HEK293 (cell line): ENCODE measurements around the gene ASXL1.
"Not testable (repeated sequence)": the region's sequence is repeated elsewhere in the genome, so short reads cannot be mapped to it uniquely, and the experiment has no call there.

Experiments used
- CTCF ChIA-PET: fragments of 350-600 bp; formaldehyde crosslinking; extraction: SDS; loops from one replicate; lab custom pipeline; 2021; ENCODE audit warnings: antibody characterized with exemption; lab: Yijun Ruan, JAX
- POLR2A ChIA-PET: fragments of 300-600 bp; formaldehyde crosslinking; extraction: SDS; loops from one replicate; lab custom pipeline; 2020; ENCODE audit warnings: antibody characterized with exemption, inconsistent platforms; lab: Yijun Ruan, JAX
- H3K27ac ChIP-seq: fragments of 200-500 bp; sonication (Bioruptor generic); 2 replicates; pipeline ENCODE4 v1.5.1; 2014; ENCODE audit warnings: low read depth, low read length, control low read depth, inconsistent platforms; ENCODE audit errors: extremely low read depth
- H3K36me3 ChIP-seq, 2 experiments: fragments of 200-500 bp in 1 of 2; sonication (Bioruptor generic) in 1 of 2; 1 replicate in 1 of 2; 2 replicates in 1 of 2; pipeline ENCODE4 v1.5.1; 2014 to 2017; ENCODE audit warnings: inconsistent platforms in 2 of 2, low read length in 2 of 2; ENCODE audit not compliant: control insufficient read depth in 2 of 2, insufficient read depth in 1 of 2
- H3K4me1 ChIP-seq: fragments of 200-500 bp; sonication (Bioruptor generic); 2 replicates; pipeline ENCODE4 v1.5.1; 2014; ENCODE audit warnings: mild to moderate bottlenecking, low read length, inconsistent platforms; ENCODE audit not compliant: control insufficient read depth, insufficient read depth
- H3K4me3 ChIP-seq: 2 replicates; pipeline ENCODE4 v1.5.1; 2011; ENCODE audit warnings: low read depth, mild to moderate bottlenecking, control low read depth, low read length, moderate library complexity
- H3K9me3 ChIP-seq: fragments of 200-500 bp; sonication (Bioruptor generic); 2 replicates; pipeline ENCODE4 v1.5.1; 2014; ENCODE audit warnings: low read depth, low read length, inconsistent platforms; ENCODE audit not compliant: control insufficient read depth, insufficient read depth
- ATF2 ChIP-seq: fragments of 450-650 bp; formaldehyde crosslinking; IDR thresholded peaks from 2 replicates; pipeline ENCODE4 v1.5.1; 2016; ENCODE audit warnings: missing biosample characterization, missing genetic modification characterization, low read depth
- BCL11A ChIP-seq: fragments of 450-650 bp; formaldehyde crosslinking; IDR thresholded peaks from 2 replicates; pipeline ENCODE4 v1.5.1; 2016; ENCODE audit warnings: low read depth, missing biosample characterization, missing genetic modification characterization
- SP2 ChIP-seq: fragments of 450-650 bp; formaldehyde crosslinking; IDR thresholded peaks from 2 replicates; pipeline ENCODE4 v1.5.1; 2016; ENCODE audit warnings: missing biosample characterization, missing genetic modification characterization
- ZBTB26 ChIP-seq: fragments of 450-650 bp; formaldehyde crosslinking; optimal IDR thresholded peaks from 2 replicates; pipeline ENCODE3; 2016; ENCODE audit warnings: missing biosample characterization, mild to moderate bottlenecking, missing genetic modification characterization
- ZFP41 ChIP-seq: fragments of 450-650 bp; formaldehyde crosslinking; IDR thresholded peaks from 2 replicates; pipeline ENCODE4 v1.5.1; 2016; ENCODE audit warnings: missing biosample characterization, missing genetic modification characterization, borderline replicate concordance
- ZNF280D ChIP-seq: fragments of 450-650 bp; formaldehyde crosslinking; IDR thresholded peaks from 2 replicates; pipeline ENCODE4 v1.5.1; 2016; ENCODE audit warnings: missing biosample characterization, missing genetic modification characterization
- ZNF302 ChIP-seq: fragments of 450-650 bp; formaldehyde crosslinking; IDR thresholded peaks from 2 replicates; pipeline ENCODE4 v1.5.1; 2016; ENCODE audit warnings: missing biosample characterization, missing genetic modification characterization, low read depth
- ZNF473 ChIP-seq: fragments of 450-650 bp; formaldehyde crosslinking; IDR thresholded peaks from 2 replicates; pipeline ENCODE4 v1.5.1; 2017; ENCODE audit warnings: missing biosample characterization, missing genetic modification characterization
- ZNF571 ChIP-seq: fragments of 450-650 bp; formaldehyde crosslinking; IDR thresholded peaks from 2 replicates; pipeline ENCODE4 v1.5.0; 2017; ENCODE audit warnings: missing biosample characterization, missing genetic modification characterization
- ZNF580 ChIP-seq: fragments of 450-650 bp; formaldehyde crosslinking; IDR thresholded peaks from 2 replicates; pipeline ENCODE4 v1.5.1; 2016; ENCODE audit warnings: missing biosample characterization, missing genetic modification characterization
- ZNF621 ChIP-seq: fragments of 450-650 bp; formaldehyde crosslinking; IDR thresholded peaks from 2 replicates; pipeline ENCODE4 v1.5.1; 2017; ENCODE audit warnings: missing biosample characterization, missing genetic modification characterization
- ZNF768 ChIP-seq: fragments of 450-650 bp; formaldehyde crosslinking; IDR thresholded peaks from 2 replicates; pipeline ENCODE4 v1.5.1; 2018; ENCODE audit warnings: missing biosample characterization, mild to moderate bottlenecking, missing genetic modification characterization
- TF ChIP-seq, protein P1 (sequence below): fragments of 450-650 bp; formaldehyde crosslinking; IDR thresholded peaks from 2 replicates; pipeline ENCODE4 v1.5.1; 2016; ENCODE audit warnings: missing biosample characterization, missing genetic modification characterization
- TF ChIP-seq, protein P2 (sequence below): fragments of 450-650 bp; formaldehyde crosslinking; IDR thresholded peaks from 2 replicates; pipeline ENCODE4 v1.5.1; 2017; ENCODE audit warnings: missing biosample characterization, missing genetic modification characterization

ASXL1 gene

DNA sequence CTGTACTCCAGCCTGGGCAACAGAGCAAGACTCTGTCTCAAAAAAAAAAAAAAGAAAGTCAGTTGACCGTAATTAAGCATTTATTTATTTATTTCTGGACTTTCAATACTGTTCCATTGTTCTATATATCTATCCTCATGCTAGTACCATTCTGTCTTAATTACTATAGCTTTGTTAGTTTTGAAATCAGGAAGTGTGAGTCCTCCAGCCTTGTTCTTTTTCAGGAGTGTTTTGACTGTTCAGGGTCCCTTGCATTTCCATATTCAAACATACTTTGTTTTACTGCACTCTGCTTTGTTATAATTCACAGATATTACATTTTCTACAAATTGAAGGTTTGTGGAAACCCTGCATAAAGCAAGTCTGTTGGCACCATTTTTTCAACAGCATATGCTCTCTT is 36.7 kb upstream of the ASXL1 start (continued):
- no peak for TF ChIP-seq ATF2 (tag by site-specific recombination)
- TF ChIP-seq ZNF302: no peak
- TF ChIP-seq ZNF280D (tag by site-specific recombination): no peak
- no peak for TF ChIP-seq ZNF621
- TF ChIP-seq ZFP41 (tag by site-specific recombination): no peak
- TF ChIP-seq ZNF571: no peak
- no peak for TF ChIP-seq ZNF580
- TF ChIP-seq, protein P1, sequence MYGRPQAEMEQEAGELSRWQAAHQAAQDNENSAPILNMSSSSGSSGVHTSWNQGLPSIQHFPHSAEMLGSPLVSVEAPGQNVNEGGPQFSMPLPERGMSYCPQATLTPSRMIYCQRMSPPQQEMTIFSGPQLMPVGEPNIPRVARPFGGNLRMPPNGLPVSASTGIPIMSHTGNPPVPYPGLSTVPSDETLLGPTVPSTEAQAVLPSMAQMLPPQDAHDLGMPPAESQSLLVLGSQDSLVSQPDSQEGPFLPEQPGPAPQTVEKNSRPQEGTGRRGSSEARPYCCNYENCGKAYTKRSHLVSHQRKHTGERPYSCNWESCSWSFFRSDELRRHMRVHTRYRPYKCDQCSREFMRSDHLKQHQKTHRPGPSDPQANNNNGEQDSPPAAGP: no peak
- TF ChIP-seq, all 188 proteins: peak for 0

- H3K4me1 ChIP-seq, H3K27ac ChIP-seq, POLR2A ChIA-PET, H3K9me3 ChIP-seq, H3K4me3 ChIP-seq: not testable (repeated sequence)
- H3K36me3 ChIP-seq: peaks cover 0 to 13% of the 10 kb centered on the region in 2 experiments; a peak in 2 of 3 replicates
- CTCF ChIA-PET: interaction anchor here (1.2 kb wide), 1 partner anchor 52 kb away, joined by 3 read pairs; no protein-coding TSS in a partner anchor
These were observed 35.9 kb upstream of the ASXL1 start for GRCh38 chr20:32322260-32322659.

DNA sequence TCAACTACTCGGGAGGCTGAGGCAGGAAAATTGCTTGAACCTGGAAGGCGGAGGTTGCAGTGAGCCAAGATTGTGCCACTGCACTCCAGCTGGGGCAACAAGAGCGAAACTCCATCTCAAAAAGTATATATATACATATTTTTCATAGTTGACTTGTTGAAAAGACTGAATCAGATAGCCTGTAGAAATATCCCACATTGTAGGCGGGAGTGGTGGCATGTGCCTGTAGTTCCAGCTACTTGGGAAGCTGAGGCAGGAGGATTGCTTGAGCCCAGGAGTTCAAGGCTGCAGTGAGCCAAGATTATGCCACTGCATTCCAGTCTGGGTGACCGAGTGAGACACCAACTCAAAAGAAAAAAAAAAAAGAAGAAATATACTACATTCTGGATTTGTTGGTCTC is 34.4 kb upstream of the ASXL1 start:
- CTCF ChIA-PET, H3K4me3 ChIP-seq, H3K27ac ChIP-seq, H3K4me1 ChIP-seq, H3K9me3 ChIP-seq: not testable (repeated sequence)
- H3K36me3 ChIP-seq: peaks cover 0 to 12% of the 10 kb centered on the region in 2 experiments; a peak in 2 of 3 replicates
- POLR2A ChIA-PET: interaction anchor here (0.6 kb wide), 1 partner anchor 15 kb away, joined by 4 read pairs; no protein-coding TSS in a partner anchor

GRCh38 chr20:32325706-32326503 is 32.2 kb upstream of the ASXL1 start:
- H3K36me3 ChIP-seq: peaks cover 0 to 23% of the 10 kb centered on the region in 2 experiments; a peak in 1 of 3 replicates
- CTCF ChIA-PET: interaction anchor here (1.0 kb wide), 1 partner anchor 11 kb away, joined by 3 read pairs; no protein-coding TSS in a partner anchor
- no peak overlapping the region for H3K27ac ChIP-seq
- no peaks in the 10 kb centered on the region for H3K4me1 ChIP-seq
- no peaks in the 10 kb centered on the region for H3K9me3 ChIP-seq
- POLR2A ChIA-PET: interaction anchor here (0.6 kb wide), 2 partner anchors 9 to 90 kb away, joined by 6 read pairs; no protein-coding TSS in a partner anchor
- H3K4me3 ChIP-seq: no peak overlapping the region
- TF ChIP-seq ZNF473 (tag by site-specific recombination): no peak
- TF ChIP-seq ZNF768: no peak
- TF ChIP-seq, protein P2, sequence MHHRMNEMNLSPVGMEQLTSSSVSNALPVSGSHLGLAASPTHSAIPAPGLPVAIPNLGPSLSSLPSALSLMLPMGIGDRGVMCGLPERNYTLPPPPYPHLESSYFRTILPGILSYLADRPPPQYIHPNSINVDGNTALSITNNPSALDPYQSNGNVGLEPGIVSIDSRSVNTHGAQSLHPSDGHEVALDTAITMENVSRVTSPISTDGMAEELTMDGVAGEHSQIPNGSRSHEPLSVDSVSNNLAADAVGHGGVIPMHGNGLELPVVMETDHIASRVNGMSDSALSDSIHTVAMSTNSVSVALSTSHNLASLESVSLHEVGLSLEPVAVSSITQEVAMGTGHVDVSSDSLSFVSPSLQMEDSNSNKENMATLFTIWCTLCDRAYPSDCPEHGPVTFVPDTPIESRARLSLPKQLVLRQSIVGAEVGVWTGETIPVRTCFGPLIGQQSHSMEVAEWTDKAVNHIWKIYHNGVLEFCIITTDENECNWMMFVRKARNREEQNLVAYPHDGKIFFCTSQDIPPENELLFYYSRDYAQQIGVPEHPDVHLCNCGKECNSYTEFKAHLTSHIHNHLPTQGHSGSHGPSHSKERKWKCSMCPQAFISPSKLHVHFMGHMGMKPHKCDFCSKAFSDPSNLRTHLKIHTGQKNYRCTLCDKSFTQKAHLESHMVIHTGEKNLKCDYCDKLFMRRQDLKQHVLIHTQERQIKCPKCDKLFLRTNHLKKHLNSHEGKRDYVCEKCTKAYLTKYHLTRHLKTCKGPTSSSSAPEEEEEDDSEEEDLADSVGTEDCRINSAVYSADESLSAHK: no peak
- peak; percentile 43; the same call in 1 of the 2 replicates for TF ChIP-seq BCL11A
- no peak for TF ChIP-seq ZBTB26 (tag by site-specific recombination)
- TF ChIP-seq SP2 (tag by site-specific recombination): no peak
